ENCODE measurements around the gene HEBP2.

Gene HEBP2

DNA sequence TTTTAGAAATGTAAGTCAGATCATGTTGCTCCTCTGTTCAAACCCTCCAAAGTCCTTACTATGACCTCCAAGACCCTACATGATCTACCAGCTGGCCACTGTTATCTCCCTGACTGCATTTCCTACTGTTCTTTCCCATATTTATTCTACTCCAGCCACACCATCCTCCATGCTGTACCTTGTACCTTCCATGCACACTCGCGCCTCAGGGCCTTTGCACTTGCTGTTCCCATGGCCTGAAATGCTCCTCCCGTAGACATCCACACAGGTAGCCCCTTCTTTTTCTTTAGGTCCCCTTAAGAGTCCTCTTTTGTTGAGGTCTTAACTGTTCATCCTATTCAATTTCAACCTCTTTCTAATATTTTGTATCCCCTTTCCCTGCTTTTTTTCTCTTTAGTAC is 47.0 kb downstream of the HEBP2 start:
- no peak for DNase-seq (ENCODE audit: extremely low read depth in 1 of 2, low read depth in 1 of 2)

- peak in 1 of 2 donors; percentile 35 for DNase-seq (ENCODE audit: extremely low read depth in 1 of 2, low read depth in 1 of 2)
These were observed 51.1 kb downstream of the HEBP2 start for GRCh38 chr6:138454981-138455706.

- DNase-seq (ENCODE audit: extremely low read depth in 1 of 2, low read depth in 1 of 2), result no peak
These were observed 51.9 kb downstream of the HEBP2 start for GRCh38 chr6:138455746-138456400.

DNA sequence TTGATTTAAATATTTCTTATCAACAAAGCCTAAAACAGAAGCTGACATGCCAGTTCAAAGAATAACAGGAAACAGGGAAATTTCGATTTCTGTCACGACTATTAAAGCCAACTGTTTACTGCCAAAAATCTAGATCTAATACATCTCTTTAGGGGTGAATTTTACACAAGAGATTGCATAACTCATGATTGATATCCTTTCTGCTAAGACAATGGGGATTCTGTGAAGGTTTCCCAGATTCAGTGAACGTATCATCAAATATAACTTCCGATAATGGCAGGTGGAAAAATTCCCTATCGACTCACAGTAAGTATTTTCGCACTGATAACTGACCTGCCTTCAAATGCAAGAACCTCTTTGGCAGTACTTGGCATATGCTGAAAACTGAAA is 52.4 kb downstream of the HEBP2 start:
- no peak for DNase-seq (ENCODE audit: extremely low read depth in 1 of 2, low read depth in 1 of 2)

- DNase-seq (ENCODE audit: extremely low read depth in 1 of 2, low read depth in 1 of 2), result no peak
These were observed 57.6 kb downstream of the HEBP2 start for GRCh38 chr6:138461647-138462046.

DNA sequence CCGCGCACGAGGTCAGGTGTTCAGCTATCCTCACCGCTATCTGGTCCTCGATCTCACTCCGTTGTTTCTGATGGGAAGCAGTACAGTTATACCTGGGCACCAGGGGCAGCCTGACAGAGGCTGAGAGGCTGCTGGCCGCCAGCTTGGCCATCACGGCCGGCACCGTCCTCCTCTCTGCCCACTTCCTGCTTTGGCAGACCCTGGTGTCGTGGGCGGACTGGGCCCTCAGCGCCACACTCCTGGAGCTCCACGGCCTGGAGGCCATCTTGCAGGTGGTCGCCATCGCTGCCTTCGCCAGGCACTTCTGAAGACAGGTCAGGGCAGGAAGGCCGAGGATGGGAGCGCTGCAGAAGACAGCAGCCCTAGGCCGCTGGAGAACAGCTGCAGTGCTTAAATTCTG is 60.1 kb downstream of the HEBP2 start:
- DNase-seq (ENCODE audit: extremely low read depth in 1 of 2, low read depth in 1 of 2), result no peak

DNA sequence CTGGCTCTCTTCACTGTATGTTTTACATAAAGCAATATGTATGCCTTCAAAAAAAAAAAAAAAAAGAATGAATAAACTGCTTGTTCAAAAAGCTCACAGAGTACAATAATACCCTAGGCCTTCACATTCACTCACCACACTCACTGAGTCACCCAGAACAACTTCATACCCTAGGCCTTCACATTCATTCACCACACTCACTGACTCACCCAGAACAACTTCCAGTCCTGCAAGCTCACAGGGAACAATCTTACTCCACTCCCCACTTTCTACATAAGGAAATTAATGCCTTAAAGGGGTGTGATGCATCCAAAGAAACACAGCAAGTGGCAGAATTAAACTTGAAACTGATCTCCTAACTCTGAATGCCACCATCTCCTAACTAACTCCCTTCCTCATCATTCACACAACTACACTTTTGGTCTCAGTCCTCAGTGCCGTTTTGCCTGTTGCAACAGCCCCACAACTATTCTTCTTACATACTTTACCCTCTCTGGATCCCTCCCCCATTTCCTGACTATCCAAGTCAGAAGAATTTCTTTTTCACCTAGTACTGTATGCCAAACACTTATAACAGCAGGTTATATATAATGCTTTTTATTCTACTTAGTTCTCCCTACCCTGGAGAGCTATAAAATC is 61.1 kb downstream of the HEBP2 start:
- DNase-seq (ENCODE audit: extremely low read depth in 1 of 2, low read depth in 1 of 2), result no peak

- no peak for DNase-seq (ENCODE audit: extremely low read depth in 1 of 2, low read depth in 1 of 2)
These were observed 63.9 kb downstream of the HEBP2 start for GRCh38 chr6:138467901-138468300.

GRCh38 chr6:138468320-138469015 is 64.4 kb downstream of the HEBP2 start:
- DNase-seq (ENCODE audit: extremely low read depth in 1 of 2, low read depth in 1 of 2), result no peak

Data from activated CD8-positive, alpha-beta memory T cell treated with anti-CD3 and anti-CD28 coated beads for 1 hour (primary cell).